ENCODE results near the gene WNK4. TPM values are rescaled to one million over a fixed set of nuclear protein-coding genes. Genes with fewer than 3 reads are reported as not detected.

Gene WNK4
- total RNA-seq, 1 donor from 2014 or later: 0.33 TPM

DNA sequence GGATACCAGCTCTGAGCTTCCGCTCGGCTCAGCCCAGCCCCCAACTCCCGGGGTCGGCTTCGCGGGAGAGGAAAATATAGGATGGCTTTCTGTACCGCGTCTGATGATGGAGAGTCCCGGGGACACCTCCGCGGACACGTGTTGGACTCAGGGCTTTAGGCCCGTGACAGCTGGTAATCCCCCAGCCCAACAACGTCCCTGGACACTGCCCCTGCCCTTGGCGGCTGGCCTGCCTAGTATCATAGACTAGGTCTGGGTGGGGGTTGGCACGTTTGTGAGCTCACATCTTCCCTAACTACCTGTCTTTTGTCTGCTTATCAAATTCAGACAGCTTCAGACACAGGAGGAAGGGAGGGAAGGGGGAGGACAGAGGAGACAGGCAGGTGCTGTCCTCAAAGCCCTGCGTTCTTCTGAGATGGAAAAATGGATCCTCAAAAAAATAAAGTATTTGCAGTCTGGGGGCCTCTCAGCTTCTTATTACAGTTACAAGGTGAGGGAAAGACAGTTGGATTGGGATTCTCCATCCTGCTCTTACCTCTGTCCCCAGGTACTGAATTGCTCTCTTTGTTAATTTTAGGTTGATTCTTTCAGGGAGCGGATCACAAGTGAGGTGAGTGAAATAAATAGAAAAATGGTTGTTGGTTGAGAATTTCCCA, 53.5 kb downstream of the WNK4 start:
- DNase-seq (ENCODE audit: low read depth, low spot score): no peak

DNA sequence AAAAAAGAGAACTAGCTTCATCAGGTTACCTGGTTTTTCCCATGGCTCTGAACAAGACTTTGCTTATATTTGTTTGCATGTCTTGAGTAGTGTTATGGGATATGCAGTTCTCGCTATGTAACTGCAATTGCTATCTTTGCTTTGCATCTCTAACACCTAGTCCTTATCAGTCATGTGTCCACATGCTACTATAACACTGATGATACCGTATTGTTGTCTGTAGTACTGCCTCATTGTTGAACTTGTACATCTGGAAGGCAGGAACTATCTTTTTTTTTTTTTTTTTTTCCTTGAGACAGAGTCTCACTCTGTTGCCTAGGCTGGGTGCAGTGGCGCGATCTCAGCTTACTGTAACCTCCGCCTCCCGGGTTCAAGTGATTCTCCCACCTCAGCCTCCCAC, 55.3 kb downstream of the WNK4 start:
- no peak for DNase-seq (ENCODE audit: low read depth, low spot score)

GRCh38 chr17:42841975-42842685, 61.7 kb downstream of the WNK4 start:
- DNase-seq (ENCODE audit: low read depth, low spot score): no peak

DNA sequence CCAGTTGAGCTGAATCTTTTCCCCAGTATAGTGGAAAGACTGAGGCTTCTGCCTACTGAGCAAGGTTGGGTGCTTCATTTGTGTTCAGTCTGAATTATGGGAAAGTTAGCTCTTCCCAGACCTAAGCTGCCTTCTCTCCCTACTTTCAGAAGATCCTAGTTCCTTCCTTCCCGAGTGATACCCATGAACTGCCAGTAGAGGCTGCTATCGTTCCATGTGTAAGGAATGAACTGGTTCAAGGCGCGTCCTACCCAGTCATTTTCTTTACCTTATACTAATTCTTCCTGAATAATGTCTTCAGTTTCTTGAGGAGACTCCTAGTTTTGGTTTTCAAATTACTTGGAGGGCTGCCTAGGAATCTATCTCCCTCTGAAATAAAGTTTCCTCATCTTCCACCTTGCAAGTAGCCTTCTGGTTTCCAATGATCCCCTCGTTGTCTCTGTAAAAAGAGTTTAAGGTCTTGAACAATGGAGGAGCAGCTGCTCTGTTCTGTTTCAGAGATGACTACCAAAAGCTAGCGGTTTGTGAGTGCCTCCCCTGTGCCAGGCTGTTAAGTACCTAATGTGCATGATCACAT, 63.0 kb downstream of the WNK4 start:
- DNase-seq (ENCODE audit: low read depth, low spot score): peak; percentile 47

DNA sequence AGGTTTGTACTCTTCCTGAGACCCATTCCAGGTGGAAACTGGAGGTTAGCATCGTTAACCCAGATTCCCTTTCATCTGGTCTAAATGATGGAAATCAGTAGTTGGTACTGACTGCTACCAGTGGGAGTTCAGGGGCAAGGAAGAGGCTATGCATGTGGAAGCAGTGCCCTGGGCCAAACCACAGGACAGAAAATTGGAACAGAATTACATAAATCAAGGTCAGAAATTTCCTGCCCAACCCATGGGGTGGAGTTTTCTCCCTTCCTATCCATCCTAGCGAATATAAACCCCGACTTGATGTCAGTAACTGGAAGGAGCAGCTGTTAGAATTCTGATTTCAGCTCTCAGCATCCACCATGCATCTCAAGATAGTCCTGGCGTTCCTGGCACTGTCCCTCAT, 63.9 kb downstream of the WNK4 start, which contains the start of gene AOC2:
Gene AOC2, plus strand, starts transcription at position 310 of the 400 bp plus-strand sequence. Its CDS starts 47 bp downstream, at position 357.
- DNase-seq (ENCODE audit: low read depth, low spot score): no peak

DNA sequence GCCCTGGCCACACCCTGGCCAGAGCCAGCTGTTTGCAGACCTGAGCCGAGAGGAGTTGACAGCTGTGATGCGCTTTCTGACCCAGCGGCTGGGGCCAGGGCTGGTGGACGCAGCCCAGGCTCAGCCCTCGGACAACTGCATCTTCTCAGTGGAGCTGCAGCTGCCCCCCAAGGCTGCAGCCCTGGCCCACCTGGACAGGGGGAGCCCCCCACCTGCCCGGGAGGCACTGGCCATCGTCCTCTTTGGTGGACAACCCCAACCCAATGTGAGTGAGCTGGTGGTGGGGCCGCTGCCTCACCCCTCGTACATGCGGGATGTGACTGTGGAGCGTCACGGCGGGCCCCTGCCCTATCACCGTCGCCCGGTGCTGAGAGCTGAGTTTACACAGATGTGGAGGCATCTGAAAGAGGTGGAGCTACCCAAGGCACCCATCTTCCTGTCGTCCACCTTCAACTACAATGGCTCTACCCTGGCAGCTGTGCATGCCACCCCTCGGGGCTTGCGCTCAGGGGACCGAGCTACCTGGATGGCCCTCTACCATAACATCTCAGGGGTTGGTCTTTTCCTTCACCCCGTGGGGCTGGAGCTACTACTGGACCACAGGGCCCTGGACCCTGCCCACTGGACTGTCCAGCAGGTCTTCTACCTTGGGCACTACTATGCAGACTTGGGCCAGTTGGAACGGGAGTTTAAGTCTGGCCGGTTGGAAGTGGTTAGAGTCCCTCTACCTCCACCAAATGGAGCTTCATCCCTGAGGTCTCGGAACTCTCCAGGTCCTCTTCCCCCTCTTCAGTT, 64.5 kb downstream of the WNK4 start:
- no peak for DNase-seq (ENCODE audit: low read depth, low spot score)

DNA sequence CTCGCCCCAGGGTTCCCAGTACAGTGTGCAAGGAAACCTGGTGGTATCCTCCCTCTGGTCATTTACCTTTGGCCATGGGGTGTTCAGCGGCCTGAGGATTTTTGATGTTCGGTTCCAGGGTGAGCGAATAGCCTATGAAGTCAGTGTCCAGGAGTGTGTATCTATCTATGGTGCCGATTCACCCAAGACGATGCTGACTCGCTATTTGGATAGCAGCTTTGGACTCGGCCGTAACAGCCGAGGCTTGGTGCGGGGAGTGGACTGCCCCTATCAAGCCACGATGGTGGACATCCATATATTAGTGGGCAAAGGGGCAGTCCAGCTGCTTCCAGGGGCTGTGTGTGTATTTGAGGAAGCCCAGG, 65.1 kb downstream of the WNK4 start:
- DNase-seq (ENCODE audit: low read depth, low spot score): no peak

GRCh38 chr17:42845918-42846593, 65.6 kb downstream of the WNK4 start:
- DNase-seq (ENCODE audit: low read depth, low spot score): no peak

Other genes starting within 250 kb of the WNK4 start
- 23.2 and 30.3 TPM in 2 replicates for gene NAGLU, start 244.4 kb upstream of the WNK4 start, total RNA-seq
- gene HSD17B1, start 227.7 kb upstream of the WNK4 start, total RNA-seq: 0.18 and 0.79 TPM in 2 replicates
- gene COASY, start 218.5 kb upstream of the WNK4 start, total RNA-seq: 13.8 and 14.5 TPM in 2 replicates
- 33.2 and 44.8 TPM in 2 replicates for gene MLX, start 213.5 kb upstream of the WNK4 start, total RNA-seq
- 7.6 and 9.2 TPM in 2 replicates for gene PSMC3IP, start 202.9 kb upstream of the WNK4 start, total RNA-seq
- gene RETREG3, start 171.2 kb upstream of the WNK4 start, total RNA-seq: 52.4 and 54.0 TPM in 2 replicates
- gene TUBG1, start 170.9 kb upstream of the WNK4 start, total RNA-seq: 24.3 and 42.7 TPM in 2 replicates
- gene TUBG2, start 121.3 kb upstream of the WNK4 start, total RNA-seq: 3.6 and 4.4 TPM in 2 replicates
- gene PLEKHH3, start 103.6 kb upstream of the WNK4 start, total RNA-seq: 6.3 and 8.5 TPM in 2 replicates
- gene CCR10, start 98.8 kb upstream of the WNK4 start, total RNA-seq: 1.9 and 2.2 TPM in 2 replicates
- gene CNTNAP1, start 98.1 kb upstream of the WNK4 start, total RNA-seq: 30.9 and 35.4 TPM in 2 replicates
- 7.5 and 13.4 TPM in 2 replicates for gene EZH1, start 35.6 kb upstream of the WNK4 start, total RNA-seq
- gene RAMP2, start 19.4 kb upstream of the WNK4 start, total RNA-seq: 2.1 and 5.4 TPM in 2 replicates
- gene VPS25, start 7.2 kb upstream of the WNK4 start, total RNA-seq: 39.0 and 55.6 TPM in 2 replicates
- gene COA3, start 18.1 kb downstream of the WNK4 start, total RNA-seq: 71.8 and 73.5 TPM in 2 replicates
- 0.04 TPM in 1 of 2 replicates, not detected in the other for gene CNTD1, start 18.3 kb downstream of the WNK4 start, total RNA-seq
- gene BECN1, start 43.7 kb downstream of the WNK4 start, total RNA-seq: 172 and 180 TPM in 2 replicates
- gene PSME3, start 52.8 kb downstream of the WNK4 start, total RNA-seq: 89.3 and 111 TPM in 2 replicates
- 0.26 and 0.49 TPM in 2 replicates for gene AOC2, start 64.0 kb downstream of the WNK4 start, total RNA-seq
- gene AOC3, start 70.6 kb downstream of the WNK4 start, total RNA-seq: 0.04 TPM in 1 of 2 replicates, not detected in the other
- gene G6PC1, start 120.2 kb downstream of the WNK4 start, total RNA-seq: not detected in 2 replicates
- 22.2 and 29.3 TPM in 2 replicates for gene AARSD1, start 183.8 kb downstream of the WNK4 start, total RNA-seq
- 0.26 TPM in 1 of 2 replicates, not detected in the other for gene PTGES3L, start 199.5 kb downstream of the WNK4 start, total RNA-seq
- gene RUNDC1, start 200.0 kb downstream of the WNK4 start, total RNA-seq: 11.7 and 12.5 TPM in 2 replicates
- 827 and 1,178 TPM in 2 replicates for gene RPL27, start 217.8 kb downstream of the WNK4 start, total RNA-seq
- gene IFI35, start 226.2 kb downstream of the WNK4 start, total RNA-seq: 15.0 and 20.3 TPM in 2 replicates
- 226 and 227 TPM in 2 replicates for gene VAT1, start 241.8 kb downstream of the WNK4 start, total RNA-seq
- 0.35 and 0.46 TPM in 2 replicates for gene RND2, start 244.6 kb downstream of the WNK4 start, total RNA-seq

Data from pulmonary artery endothelial cell (primary cell).